Bronchial epithelial cell (primary cell): ENCODE measurements around the gene HAP1. TPM values are rescaled to one million over a fixed set of nuclear protein-coding genes. Genes with fewer than 3 reads are reported as not detected.

Experiments used
- DNase-seq: peaks from one replicate; pipeline ENCODE4 v3.0.0-alpha.2; 2010; ENCODE audit warnings: low read depth
- FAIRE-seq: peaks from 2 replicates; lab custom pipeline; 2011; peaks lifted over from hg19 to GRCh38; lab: Jason Lieb, UNC
- H3K27me3 ChIP-seq: 2 replicates; pipeline ENCODE4 v1.5.1; 2011; ENCODE audit warnings: low read length; ENCODE audit not compliant: control insufficient read depth, insufficient read depth
- H3K36me3 ChIP-seq: 2 replicates; pipeline ENCODE4 v1.5.1; 2011; ENCODE audit warnings: low read length; ENCODE audit not compliant: control insufficient read depth, insufficient read depth
- H3K4me3 ChIP-seq: 2 replicates; pipeline ENCODE4 v1.5.1; 2011; ENCODE audit warnings: mild to moderate bottlenecking, low read depth, low read length, control low read depth
- total RNA-seq: library from RNA; depleted of rRNA; stranded (reverse); fragments of >200 nt; gene quantifications from 2 replicates; pipeline ENCODE4 v1.2.1, GENCODE V29; 2014
- TF ChIP-seq, protein P1 (sequence below): IDR thresholded peaks from 2 replicates; pipeline ENCODE4 v1.5.1; 2011; ENCODE audit warnings: mild to moderate bottlenecking, moderate library complexity, low read length, control low read depth, inconsistent platforms; ENCODE audit not compliant: insufficient read depth, severe bottlenecking

HAP1 gene
- total RNA-seq, 1 donor from 2014 or later: 2.6 TPM

- no peaks in the 10 kb centered on the region for H3K27me3 ChIP-seq
- H3K36me3 ChIP-seq: peaks cover 77% of the 10 kb centered on the region
- TF ChIP-seq, protein P1, sequence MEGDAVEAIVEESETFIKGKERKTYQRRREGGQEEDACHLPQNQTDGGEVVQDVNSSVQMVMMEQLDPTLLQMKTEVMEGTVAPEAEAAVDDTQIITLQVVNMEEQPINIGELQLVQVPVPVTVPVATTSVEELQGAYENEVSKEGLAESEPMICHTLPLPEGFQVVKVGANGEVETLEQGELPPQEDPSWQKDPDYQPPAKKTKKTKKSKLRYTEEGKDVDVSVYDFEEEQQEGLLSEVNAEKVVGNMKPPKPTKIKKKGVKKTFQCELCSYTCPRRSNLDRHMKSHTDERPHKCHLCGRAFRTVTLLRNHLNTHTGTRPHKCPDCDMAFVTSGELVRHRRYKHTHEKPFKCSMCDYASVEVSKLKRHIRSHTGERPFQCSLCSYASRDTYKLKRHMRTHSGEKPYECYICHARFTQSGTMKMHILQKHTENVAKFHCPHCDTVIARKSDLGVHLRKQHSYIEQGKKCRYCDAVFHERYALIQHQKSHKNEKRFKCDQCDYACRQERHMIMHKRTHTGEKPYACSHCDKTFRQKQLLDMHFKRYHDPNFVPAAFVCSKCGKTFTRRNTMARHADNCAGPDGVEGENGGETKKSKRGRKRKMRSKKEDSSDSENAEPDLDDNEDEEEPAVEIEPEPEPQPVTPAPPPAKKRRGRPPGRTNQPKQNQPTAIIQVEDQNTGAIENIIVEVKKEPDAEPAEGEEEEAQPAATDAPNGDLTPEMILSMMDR: no peak
- FAIRE-seq: no peak
- no peak for DNase-seq
- no peak overlapping the region for H3K4me3 ChIP-seq
Measured at GRCh38 chr17:41767324-41768042, 33.0 kb upstream of the HAP1 start.

DNA sequence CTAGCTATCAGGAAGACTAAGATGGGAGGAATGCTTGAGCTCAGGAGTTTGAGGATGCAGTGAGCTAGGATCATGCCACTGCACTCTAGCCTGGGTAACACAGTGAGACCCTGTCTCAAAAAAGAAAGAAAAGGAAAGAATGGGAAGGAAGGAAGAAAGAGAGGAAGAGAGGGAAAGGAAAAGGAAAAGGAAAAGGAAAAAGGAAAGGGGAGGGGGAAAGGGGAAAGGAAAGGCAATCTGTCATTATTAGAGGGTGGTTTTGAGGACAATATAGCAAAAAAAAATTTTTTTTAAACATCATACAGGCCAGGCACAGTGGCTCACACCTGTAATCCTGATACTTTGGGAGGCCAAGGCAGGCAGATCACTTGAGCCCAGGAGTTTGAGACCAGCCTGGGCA lies 31.7 kb upstream of the HAP1 start:
- Histone ChIP-seq H3K36me3 (peaks cover 75% of the 10 kb centered on the region), H3K4me3 (no peak overlapping the region), H3K27me3 (no peaks in the 10 kb centered on the region)
- FAIRE-seq: no peak
- TF ChIP-seq, protein P1: no peak
- no peak for DNase-seq

- TF ChIP-seq, protein P1: no peak
- peaks cover 72% of the 10 kb centered on the region for H3K36me3 ChIP-seq
- H3K27me3 ChIP-seq: no peaks in the 10 kb centered on the region
- FAIRE-seq (no peak), DNase-seq (no peak)
- H3K4me3 ChIP-seq: no peak overlapping the region
Measured at GRCh38 chr17:41763327-41763726, 28.9 kb upstream of the HAP1 start.

GRCh38 chr17:41762841-41763240 lies 28.4 kb upstream of the HAP1 start:
- DNase-seq: no peak
- H3K36me3 ChIP-seq: peaks cover 75% of the 10 kb centered on the region
- TF ChIP-seq, protein P1: no peak
- H3K27me3 ChIP-seq: no peaks in the 10 kb centered on the region
- FAIRE-seq: no peak
- H3K4me3 ChIP-seq: no peak overlapping the region

- no peaks in the 10 kb centered on the region for H3K27me3 ChIP-seq
- H3K36me3 ChIP-seq: peaks cover 75% of the 10 kb centered on the region
- TF ChIP-seq, protein P1: no peak
- no peak overlapping the region for H3K4me3 ChIP-seq
- DNase-seq (no peak), FAIRE-seq (peak; percentile 47)
Measured at GRCh38 chr17:41762391-41762790, 27.9 kb upstream of the HAP1 start.

DNA sequence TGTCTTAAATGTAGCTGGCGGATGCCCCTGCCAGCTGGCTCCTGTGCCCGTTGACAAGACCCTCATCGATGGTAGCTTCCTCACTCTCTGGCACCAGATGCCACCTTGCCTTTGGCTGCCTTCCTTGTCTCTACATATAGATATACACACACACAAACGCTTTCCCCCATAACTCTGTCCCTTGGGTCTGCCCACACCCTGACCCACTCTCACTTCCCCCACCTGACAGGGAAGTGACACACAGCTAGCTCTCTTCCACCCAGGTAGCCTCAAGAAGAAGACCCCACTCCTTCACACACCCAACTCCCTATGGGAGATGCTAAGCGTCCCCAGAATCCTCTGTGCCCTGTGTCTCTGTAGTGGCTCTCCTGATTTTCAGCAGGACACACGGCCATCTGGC lies 26.4 kb upstream of the HAP1 start:
- Histone ChIP-seq H3K4me3 (no peak overlapping the region), H3K36me3 (peaks cover 70% of the 10 kb centered on the region), H3K27me3 (no peaks in the 10 kb centered on the region)
- peak; percentile 68 for FAIRE-seq
- no peak for DNase-seq
- TF ChIP-seq, protein P1: no peak
